Liver (tissue), 9 donors: ENCODE results near the gene ZNF433. TPM values are rescaled to one million over a fixed set of nuclear protein-coding genes. Genes with fewer than 3 reads are reported as not detected.

ENCODE experiments used
- DNase-seq: peaks from one replicate; pipeline ENCODE4 v3.0.0-alpha.2; 2017; ENCODE audit warnings: low spot score
- H3K27ac ChIP-seq, 2 donors: one replicate each; pipeline ENCODE4 v1.7.0; 2013; ENCODE audit warnings: inconsistent platforms in 2 of 2, low read length in 2 of 2, control low read depth in 1 of 2, low read depth in 1 of 2, mild to moderate bottlenecking in 1 of 2
- H3K27me3 ChIP-seq, 4 donors: one replicate each; pipeline versions ENCODE4 v1.6.1 to v1.7.0; 2013; ENCODE audit warnings: low read length in 3 of 4, inconsistent platforms in 1 of 4, mild to moderate bottlenecking in 1 of 4, moderate library complexity in 1 of 4; ENCODE audit not compliant: control insufficient read depth in 4 of 4, insufficient read depth in 4 of 4
- H3K36me3 ChIP-seq, 4 donors: one replicate each; pipeline versions ENCODE4 v1.6.1 to v1.7.0; 2013; ENCODE audit warnings: low read length in 3 of 4, mild to moderate bottlenecking in 3 of 4, low read depth in 1 of 4, moderate library complexity in 1 of 4; ENCODE audit not compliant: control insufficient read depth in 4 of 4, insufficient read depth in 3 of 4
- H3K4me1 ChIP-seq, 4 donors: one replicate each; pipeline versions ENCODE4 v1.6.1 to v1.7.0; 2013; ENCODE audit warnings: low read length in 3 of 4, mild to moderate bottlenecking in 3 of 4, moderate library complexity in 1 of 4; ENCODE audit not compliant: control insufficient read depth in 4 of 4, insufficient read depth in 4 of 4
- H3K4me3 ChIP-seq, 3 donors: one replicate each; pipeline versions ENCODE4 v1.6.1 to v1.7.0; 2013; ENCODE audit warnings: low read length in 3 of 3, control low read depth in 1 of 3, low read depth in 1 of 3, mild to moderate bottlenecking in 1 of 3
- H3K9ac ChIP-seq, 2 donors: one replicate each; pipeline ENCODE4 v1.7.0; 2013; ENCODE audit warnings: low read length in 2 of 2, mild to moderate bottlenecking in 2 of 2, moderate library complexity in 2 of 2, control low read depth in 1 of 2, low read depth in 1 of 2
- H3K9me3 ChIP-seq, 4 donors: one replicate each; pipeline versions ENCODE4 v1.6.1 to v1.7.0; 2013; ENCODE audit warnings: low read length in 3 of 4; ENCODE audit not compliant: control insufficient read depth in 4 of 4
- FOXA1 ChIP-seq: IDR thresholded peaks from 2 replicates; pipeline ENCODE4 v1.6.1; 2016; ENCODE audit warnings: antibody characterized with exemption
- HNF4G ChIP-seq: IDR thresholded peaks from 2 replicates; pipeline ENCODE4 v1.6.1; 2016; ENCODE audit warnings: antibody characterized with exemption
- JUND ChIP-seq, 2 donors: IDR thresholded peaks; 2 replicates each; pipeline ENCODE4 v1.6.1; 2016; ENCODE audit warnings: antibody characterized with exemption in 2 of 2
- MAX ChIP-seq: IDR thresholded peaks from 2 replicates; pipeline ENCODE4 v1.6.1; 2016; ENCODE audit warnings: antibody characterized with exemption
- NR2F2 ChIP-seq: IDR thresholded peaks from 2 replicates; pipeline ENCODE4 v1.6.1; 2016; ENCODE audit warnings: antibody characterized with exemption
- RAD21 ChIP-seq, 2 donors: IDR thresholded peaks; 2 replicates each; pipeline ENCODE4 v1.6.1; 2016; ENCODE audit warnings: antibody characterized with exemption in 2 of 2, mild to moderate bottlenecking in 2 of 2
- RXRA ChIP-seq, 2 donors: IDR thresholded peaks; 2 replicates each; pipeline ENCODE4 v1.6.1; 2017 to 2018; ENCODE audit warnings: antibody characterized with exemption in 2 of 2, mild to moderate bottlenecking in 1 of 2
- SP1 ChIP-seq: IDR thresholded peaks from 2 replicates; pipeline ENCODE4 v1.6.1; 2018; ENCODE audit warnings: antibody characterized with exemption, mild to moderate bottlenecking
- YY1 ChIP-seq: IDR thresholded peaks from 2 replicates; pipeline ENCODE4 v1.6.1; 2016; ENCODE audit warnings: antibody characterized with exemption, mild to moderate bottlenecking
- ZBTB33 ChIP-seq: IDR thresholded peaks from 2 replicates; pipeline ENCODE4 v1.6.1; 2016; ENCODE audit warnings: antibody characterized with exemption
- WGBS: extraction: QIAGEN DNeasy Blood & Tissue Kit; methylation state at CpG from one replicate; pipeline ENCODE4 v1.1.7; 2013; 5-methylcytosine and 5-hydroxymethylcytosine counted together
- polyA plus RNA-seq, 2 donors: library from polyadenylated mRNA; stranded (reverse) in 1 of 2; unstranded in 1 of 2; fragments of 200-250 nt in 1 of 2; fragments of >200 nt in 1 of 2; fragmentation: Nextera tagmentation in 1 of 2; extraction: Ambion mirVana in 1 of 2; gene quantifications; one replicate each; pipeline versions ENCODE4 v1.2.1 to v1.2.3, GENCODE V29; 2013 to 2015
- total RNA-seq, 2 donors: library from RNA; depleted of rRNA; stranded (reverse); fragments of >200 nt; gene quantifications; one replicate each; pipeline ENCODE4 v1.2.3, GENCODE V29; 2014
- TF ChIP-seq, protein P1 (sequence below): fragments of 150-350 bp; IDR thresholded peaks from 2 replicates; pipeline ENCODE4 v1.5.1; 2017; ENCODE audit warnings: improper control_type of control experiment, low read depth, low read length; ENCODE audit not compliant: missing input control
- donor health status: healthy.
- donor health status: healthy.
- donor health status: healthy.
- donor health status: healthy.
- donor health status: healthy.

The ZNF433 gene
- total and polyA plus RNA-seq, 4 donors = 1.3 to 4.7 (median 2.5) TPM

DNA sequence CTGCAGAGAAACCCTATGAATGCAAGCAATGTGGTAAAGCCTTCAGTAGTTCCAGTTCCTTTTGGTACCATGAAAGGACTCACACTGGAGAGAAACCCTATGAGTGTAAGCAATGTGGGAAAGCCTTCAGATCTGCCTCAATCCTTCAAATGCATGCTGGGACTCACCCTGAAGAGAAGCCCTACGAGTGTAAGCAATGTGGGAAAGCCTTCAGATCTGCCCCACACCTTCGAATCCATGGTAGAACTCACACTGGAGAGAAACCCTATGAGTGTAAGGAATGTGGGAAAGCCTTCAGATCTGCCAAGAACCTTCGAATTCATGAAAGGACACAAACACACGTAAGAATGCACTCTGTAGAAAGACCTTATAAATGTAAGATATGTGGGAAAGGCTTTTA, 56.0 kb downstream of the ZNF433 start:
- TF ChIP-seq FOXA1 (no peak), MAX (no peak), JUND (IDR thresholded peaks at IDR 0.05) (no peak), HNF4G (no peak), RXRA (IDR thresholded peaks at IDR 0.05) (no peak), YY1 (no peak), NR2F2 (no peak), SP1 (no peak), RAD21 (IDR thresholded peaks at IDR 0.05) (no peak), ZBTB33 (no peak)
- TF ChIP-seq, protein P1, sequence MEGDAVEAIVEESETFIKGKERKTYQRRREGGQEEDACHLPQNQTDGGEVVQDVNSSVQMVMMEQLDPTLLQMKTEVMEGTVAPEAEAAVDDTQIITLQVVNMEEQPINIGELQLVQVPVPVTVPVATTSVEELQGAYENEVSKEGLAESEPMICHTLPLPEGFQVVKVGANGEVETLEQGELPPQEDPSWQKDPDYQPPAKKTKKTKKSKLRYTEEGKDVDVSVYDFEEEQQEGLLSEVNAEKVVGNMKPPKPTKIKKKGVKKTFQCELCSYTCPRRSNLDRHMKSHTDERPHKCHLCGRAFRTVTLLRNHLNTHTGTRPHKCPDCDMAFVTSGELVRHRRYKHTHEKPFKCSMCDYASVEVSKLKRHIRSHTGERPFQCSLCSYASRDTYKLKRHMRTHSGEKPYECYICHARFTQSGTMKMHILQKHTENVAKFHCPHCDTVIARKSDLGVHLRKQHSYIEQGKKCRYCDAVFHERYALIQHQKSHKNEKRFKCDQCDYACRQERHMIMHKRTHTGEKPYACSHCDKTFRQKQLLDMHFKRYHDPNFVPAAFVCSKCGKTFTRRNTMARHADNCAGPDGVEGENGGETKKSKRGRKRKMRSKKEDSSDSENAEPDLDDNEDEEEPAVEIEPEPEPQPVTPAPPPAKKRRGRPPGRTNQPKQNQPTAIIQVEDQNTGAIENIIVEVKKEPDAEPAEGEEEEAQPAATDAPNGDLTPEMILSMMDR = no peak
- DNase-seq = no peak
- Histone ChIP-seq H3K9ac (no peak overlapping the region), H3K27me3 (no peaks in the 10 kb centered on the region), H3K4me3 (peak overlapping the region in 2 of 3 donors; percentile 33 to 72), H3K27ac (no peak overlapping the region), H3K9me3 (peaks cover 44 to 66% (median 55%) of the 10 kb centered on the region in 4 donors), H3K4me1 (no peaks in the 10 kb centered on the region), H3K36me3 (peaks cover 3 to 26% (median 19%) of the 10 kb centered on the region in 4 donors)
- WGBS = 93% methylated on average over 4 of the region's 4 CpGs

DNA sequence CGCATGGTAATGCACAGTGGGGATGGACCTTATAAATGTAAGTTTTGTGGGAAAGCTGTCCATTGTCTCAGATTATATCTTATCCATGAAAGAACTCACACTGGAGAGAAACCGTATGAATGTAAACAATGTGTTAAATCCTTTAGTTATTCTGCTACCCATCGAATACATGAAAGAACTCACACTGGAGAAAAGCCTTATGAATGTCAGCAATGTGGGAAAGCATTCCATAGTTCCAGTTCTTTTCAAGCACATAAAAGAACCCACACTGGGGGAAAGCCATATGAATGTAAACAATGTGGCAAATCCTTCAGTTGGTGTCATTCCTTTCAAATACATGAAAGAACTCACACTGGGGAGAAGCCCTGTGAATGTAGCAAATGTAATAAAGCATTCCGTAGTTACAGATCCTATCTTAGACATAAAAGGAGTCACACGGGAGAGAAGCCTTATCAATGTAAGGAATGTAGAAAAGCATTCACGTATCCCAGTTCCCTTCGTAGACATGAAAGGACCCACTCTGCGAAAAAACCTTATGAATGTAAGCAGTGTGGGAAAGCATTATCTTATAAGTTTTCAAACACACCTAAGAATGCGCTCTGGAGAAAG, 56.9 kb downstream of the ZNF433 start:
- DNase-seq = no peak
- Histone ChIP-seq H3K9me3 (peaks cover 40 to 68% (median 55%) of the 10 kb centered on the region in 4 donors), H3K4me1 (no peaks in the 10 kb centered on the region), H3K27ac (no peak overlapping the region), H3K9ac (no peak overlapping the region), H3K4me3 (peak overlapping the region in 2 of 3 donors; percentile 33 to 72), H3K27me3 (no peaks in the 10 kb centered on the region), H3K36me3 (peaks cover 3 to 26% (median 19%) of the 10 kb centered on the region in 4 donors)
- TF ChIP-seq JUND (IDR thresholded peaks at IDR 0.05) = no peak
- no peak for TF ChIP-seq HNF4G
- no peak for TF ChIP-seq ZBTB33
- TF ChIP-seq, protein P1 = no peak
- no peak for TF ChIP-seq RXRA (IDR thresholded peaks at IDR 0.05)
- no peak for TF ChIP-seq SP1
- 97% methylated on average over 9 of the region's 9 CpGs for whole genome bisulfite sequencing
